Measurements from ENCODE around the gene SEC24A.

DNA sequence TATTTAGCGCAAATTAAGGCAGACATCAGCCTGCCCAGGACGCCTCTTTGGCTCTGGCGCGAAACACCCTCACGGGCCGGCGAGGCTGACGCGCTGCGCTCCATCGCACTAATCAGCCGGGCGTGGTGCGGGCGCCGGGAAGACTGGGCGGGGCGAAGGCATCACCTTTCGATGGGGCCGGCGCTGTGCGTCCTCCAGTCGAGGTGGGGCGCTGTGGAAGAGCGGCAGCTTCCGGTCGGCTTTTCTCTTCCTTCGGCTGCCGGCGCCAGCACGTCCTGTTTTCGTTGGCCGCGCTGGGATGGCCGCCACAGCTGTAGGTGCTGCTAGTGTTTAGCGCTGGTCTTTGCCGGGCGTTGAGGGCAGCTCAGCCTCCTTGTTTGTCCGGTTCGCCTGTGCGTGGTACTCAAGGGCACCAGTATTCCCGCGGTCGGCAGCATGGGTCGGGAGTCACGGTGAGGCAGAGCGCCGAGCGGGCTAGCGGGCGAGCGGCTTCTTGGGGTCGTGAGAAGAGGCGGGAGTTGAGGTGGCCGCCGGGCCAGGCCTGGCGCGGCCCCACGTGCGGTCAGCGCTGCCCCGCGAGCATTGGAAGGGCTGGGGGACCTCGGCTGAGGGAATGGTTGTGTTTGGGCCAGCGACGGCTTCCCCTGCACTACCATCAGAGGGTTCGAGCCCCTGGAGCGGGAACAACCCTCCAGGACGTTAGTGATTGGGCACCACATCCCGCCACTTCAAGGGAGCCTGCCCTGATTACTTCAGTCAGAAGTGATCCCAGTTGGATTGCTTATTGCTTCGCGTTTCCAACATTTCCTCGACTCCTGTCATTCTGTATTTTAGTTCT is 110.1 kb downstream of the SEC24A start, which contains the start of gene DDX46:
- TF ChIP-seq, protein P1, sequence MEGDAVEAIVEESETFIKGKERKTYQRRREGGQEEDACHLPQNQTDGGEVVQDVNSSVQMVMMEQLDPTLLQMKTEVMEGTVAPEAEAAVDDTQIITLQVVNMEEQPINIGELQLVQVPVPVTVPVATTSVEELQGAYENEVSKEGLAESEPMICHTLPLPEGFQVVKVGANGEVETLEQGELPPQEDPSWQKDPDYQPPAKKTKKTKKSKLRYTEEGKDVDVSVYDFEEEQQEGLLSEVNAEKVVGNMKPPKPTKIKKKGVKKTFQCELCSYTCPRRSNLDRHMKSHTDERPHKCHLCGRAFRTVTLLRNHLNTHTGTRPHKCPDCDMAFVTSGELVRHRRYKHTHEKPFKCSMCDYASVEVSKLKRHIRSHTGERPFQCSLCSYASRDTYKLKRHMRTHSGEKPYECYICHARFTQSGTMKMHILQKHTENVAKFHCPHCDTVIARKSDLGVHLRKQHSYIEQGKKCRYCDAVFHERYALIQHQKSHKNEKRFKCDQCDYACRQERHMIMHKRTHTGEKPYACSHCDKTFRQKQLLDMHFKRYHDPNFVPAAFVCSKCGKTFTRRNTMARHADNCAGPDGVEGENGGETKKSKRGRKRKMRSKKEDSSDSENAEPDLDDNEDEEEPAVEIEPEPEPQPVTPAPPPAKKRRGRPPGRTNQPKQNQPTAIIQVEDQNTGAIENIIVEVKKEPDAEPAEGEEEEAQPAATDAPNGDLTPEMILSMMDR (conservative IDR thresholded peaks at IDR 0.05; ENCODE audit: low read depth, low read length) = peak; percentile 94
- TF ChIP-seq EZH2 (IDR thresholded peaks at IDR 0.05; ENCODE audit: borderline replicate concordance, low read depth, low read length, poor library complexity, severe bottlenecking) = no peak

Data from A673 (cell line).